A549 (cell line): ENCODE measurements around the gene ANKRD35.
A peak's percentile ranks its signal among the peaks of the same experiment; 100 is the strongest.

Experiments
- CEBPB ChIP-seq, 2 experiments: fragments of >200 bp in 1 of 2; sonication (Bioruptor Twin) in 1 of 2; formaldehyde crosslinking in 1 of 2; IDR thresholded peaks; 2 replicates each; pipeline ENCODE4 v1.6.1; 2012 to 2016
- ELK1 ChIP-seq: fragments of 150-350 bp; IDR thresholded peaks from 2 replicates; pipeline ENCODE4 v1.6.1; 2014; ENCODE audit warnings: low read depth, mild to moderate bottlenecking, low read length
- FOSL2 ChIP-seq, 2 experiments: fragments of 450-650 bp in 1 of 2; fragments of >200 bp in 1 of 2; sonication (Bioruptor Twin) in 1 of 2; formaldehyde crosslinking; IDR thresholded peaks; 2 replicates each; pipeline versions ENCODE4 v1.5.0 to v1.6.1; 2016 to 2020; ENCODE audit warnings: mild to moderate bottlenecking in 1 of 2, moderate library complexity in 1 of 2
- MAX ChIP-seq: IDR thresholded peaks from 2 replicates; pipeline ENCODE4 v1.6.1; 2012
- REST ChIP-seq: fragments of 200-600 bp; sonication (generic); IDR thresholded peaks from 2 replicates; pipeline ENCODE4 v1.6.1; 2016; ENCODE audit warnings: antibody characterized with exemption, mild to moderate bottlenecking, moderate library complexity
- TF ChIP-seq, protein P1 (sequence below): fragments of >200 bp; sonication (Bioruptor Twin); formaldehyde crosslinking; IDR thresholded peaks from 3 replicates; pipeline ENCODE4 v1.5.1; 2016

GRCh38 chr1:145855426-145855948, 30.2 kb downstream of the ANKRD35 start:
- TF ChIP-seq, protein P1, sequence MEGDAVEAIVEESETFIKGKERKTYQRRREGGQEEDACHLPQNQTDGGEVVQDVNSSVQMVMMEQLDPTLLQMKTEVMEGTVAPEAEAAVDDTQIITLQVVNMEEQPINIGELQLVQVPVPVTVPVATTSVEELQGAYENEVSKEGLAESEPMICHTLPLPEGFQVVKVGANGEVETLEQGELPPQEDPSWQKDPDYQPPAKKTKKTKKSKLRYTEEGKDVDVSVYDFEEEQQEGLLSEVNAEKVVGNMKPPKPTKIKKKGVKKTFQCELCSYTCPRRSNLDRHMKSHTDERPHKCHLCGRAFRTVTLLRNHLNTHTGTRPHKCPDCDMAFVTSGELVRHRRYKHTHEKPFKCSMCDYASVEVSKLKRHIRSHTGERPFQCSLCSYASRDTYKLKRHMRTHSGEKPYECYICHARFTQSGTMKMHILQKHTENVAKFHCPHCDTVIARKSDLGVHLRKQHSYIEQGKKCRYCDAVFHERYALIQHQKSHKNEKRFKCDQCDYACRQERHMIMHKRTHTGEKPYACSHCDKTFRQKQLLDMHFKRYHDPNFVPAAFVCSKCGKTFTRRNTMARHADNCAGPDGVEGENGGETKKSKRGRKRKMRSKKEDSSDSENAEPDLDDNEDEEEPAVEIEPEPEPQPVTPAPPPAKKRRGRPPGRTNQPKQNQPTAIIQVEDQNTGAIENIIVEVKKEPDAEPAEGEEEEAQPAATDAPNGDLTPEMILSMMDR, result peak; percentile 40
- TF ChIP-seq ELK1 (no peak), FOSL2 (IDR thresholded peaks at IDR 0.05) (no peak), FOSL2 (CRISPR knock-in tag; IDR thresholded peaks at IDR 0.05) (no peak), REST (no peak), CEBPB (IDR thresholded peaks at IDR 0.05) (no peak), MAX (no peak)
